Embryonic facial prominence (tissue), 1 donor: ENCODE results near the gene GCGR.

ENCODE experiments used
- DNase-seq: peaks from one replicate; pipeline ENCODE4 v3.0.0-alpha.2; 2016; ENCODE audit errors: extremely low spot score

The GCGR gene

DNA sequence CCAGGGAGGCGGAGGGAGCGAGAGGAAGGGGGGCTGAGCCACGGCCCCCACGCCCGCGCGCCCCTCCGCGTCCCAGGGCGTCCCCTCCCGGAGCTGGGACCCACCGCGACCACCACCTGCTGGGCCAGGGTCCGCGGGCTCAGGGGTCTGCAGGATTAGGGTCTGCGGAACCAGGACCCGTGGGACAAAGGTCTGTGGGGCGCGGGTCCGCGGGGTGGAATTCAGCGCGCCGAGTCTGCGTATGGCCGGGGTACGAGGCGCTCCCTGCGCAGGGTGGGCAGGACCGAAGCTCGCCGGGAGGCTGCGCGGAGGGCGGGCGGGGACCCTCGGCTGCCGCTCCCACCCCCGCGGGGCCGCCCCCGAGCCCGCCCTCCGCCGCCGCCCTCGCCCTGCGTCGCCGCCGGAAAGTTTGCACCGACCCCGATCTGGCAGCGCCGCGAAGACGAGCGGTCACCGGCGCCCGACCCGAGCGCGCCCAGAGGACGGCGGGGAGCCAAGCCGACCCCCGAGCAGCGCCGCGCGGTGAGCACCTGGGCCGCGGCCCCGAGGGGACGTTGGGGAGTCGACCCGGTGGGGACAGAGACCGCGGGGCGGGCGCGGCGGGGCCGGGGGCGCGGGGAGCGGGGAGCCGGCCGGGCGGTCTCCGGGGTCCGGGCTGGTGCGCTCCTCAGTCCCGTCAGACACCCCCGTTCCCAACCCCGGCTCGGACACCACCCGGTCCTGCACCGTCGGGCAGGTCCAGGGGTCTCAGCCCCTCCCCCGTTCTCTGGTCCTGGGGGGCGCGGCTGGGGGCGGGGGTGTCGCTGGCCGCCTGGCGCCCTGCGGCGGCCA is at the start of gene GCGR:
Gene GCGR (plus strand): TSS at position 423 of the 831 bp plus-strand sequence. CDS start 4,869 bp downstream, outside the sequence.
- no peak for DNase-seq

- no peak for DNase-seq
Measured at GRCh38 chr17:81792675-81793615, 11.0 kb upstream of the GCGR start.

GRCh38 chr17:81794074-81794476 is 9.9 kb upstream of the GCGR start:
- DNase-seq, result no peak

DNA sequence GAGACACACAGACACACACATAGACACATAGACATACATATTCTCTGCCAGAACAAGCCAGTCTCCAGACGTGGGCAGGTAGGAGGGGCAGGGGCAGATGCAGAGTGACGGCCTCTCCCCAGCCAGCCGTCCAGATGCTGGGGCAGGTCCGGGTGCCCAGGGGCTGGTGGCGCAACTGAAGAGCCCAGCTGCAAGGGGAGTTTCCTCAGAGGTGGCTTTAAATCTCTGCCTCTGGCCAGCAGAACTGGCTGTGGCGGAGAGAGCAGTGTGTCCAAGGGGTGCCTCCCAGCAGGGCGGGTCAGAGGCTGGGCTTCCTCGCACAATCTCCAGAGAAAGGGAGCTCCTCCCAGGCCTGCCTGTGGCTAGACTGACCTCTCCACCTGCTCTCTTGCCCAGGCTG is 9.4 kb upstream of the GCGR start:
- no peak for DNase-seq

- DNase-seq, result no peak
Measured at GRCh38 chr17:81801327-81801726, 2.6 kb upstream of the GCGR start.

GRCh38 chr17:81802048-81802758 is 1.7 kb upstream of the GCGR start:
- DNase-seq, result no peak

GRCh38 chr17:81802856-81803643 is 900 bp upstream of the GCGR start:
- DNase-seq, result no peak

GRCh38 chr17:81804559-81805399 is 829 bp downstream of the GCGR start:
- no peak for DNase-seq

- no peak for DNase-seq
Measured at GRCh38 chr17:81805707-81806460, 1.9 kb downstream of the GCGR start.

DNA sequence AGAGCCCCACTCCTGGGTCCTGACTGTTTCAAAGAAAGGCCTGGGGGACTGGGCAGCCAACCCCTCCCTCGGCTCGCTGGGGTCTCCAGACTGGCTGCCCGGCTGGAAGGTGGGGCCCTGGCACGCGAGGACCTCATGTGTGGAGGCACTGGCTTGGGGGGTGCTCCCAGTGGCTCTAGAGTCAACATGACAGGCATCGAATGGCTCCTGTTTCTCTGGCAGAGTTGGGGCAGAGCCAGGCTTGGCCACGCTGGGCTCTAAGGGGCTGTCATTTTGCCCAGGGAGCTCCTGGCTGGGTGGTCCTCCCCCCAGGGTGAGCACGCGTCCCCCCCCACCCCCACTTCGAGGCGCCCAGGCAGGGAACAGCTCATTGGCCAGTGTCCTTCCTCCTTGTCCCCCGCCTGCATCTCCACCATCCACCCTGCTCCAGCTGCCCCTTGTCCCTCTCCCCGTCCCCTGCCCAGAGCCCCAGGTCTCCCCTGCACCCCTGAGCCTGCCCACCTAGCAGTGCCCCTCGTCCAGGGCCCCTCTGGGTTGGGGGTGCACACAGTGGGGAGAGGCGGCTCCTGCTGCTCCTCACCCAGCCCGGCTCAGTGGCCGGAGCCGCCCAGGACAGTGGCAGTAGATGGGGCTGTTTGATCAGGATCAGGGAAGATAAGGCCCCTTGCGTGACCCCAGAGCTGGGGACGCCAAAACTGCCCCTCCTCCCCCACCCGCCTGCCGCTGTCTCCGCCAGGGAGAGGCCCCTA is 2.7 kb downstream of the GCGR start:
- no peak for DNase-seq

DNA sequence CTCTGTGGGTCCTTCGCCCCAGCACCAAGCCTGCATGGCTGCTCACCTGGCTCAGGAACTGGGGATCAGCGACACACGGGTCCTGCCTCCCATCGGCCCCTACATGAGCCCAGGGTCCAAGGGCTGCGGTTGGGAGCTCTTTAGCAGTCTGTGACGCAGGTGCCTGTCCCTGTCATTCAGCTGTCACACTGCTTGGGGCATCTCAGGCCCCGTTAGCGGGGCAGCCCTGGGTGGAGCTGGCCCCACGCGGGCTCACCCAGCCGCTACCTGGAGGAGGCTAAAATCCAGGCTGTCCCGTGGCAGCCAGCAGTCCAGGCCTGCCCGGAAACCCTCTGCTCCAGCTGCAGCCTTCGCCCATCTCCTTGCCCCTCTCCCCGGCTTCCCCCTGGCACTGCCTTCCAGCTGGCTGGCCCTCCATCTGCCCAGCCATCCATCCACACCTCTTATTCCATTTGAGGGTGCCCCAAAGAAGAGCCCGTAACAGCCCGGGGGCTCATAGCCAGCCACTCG is 3.3 kb downstream of the GCGR start:
- DNase-seq, result no peak

DNA sequence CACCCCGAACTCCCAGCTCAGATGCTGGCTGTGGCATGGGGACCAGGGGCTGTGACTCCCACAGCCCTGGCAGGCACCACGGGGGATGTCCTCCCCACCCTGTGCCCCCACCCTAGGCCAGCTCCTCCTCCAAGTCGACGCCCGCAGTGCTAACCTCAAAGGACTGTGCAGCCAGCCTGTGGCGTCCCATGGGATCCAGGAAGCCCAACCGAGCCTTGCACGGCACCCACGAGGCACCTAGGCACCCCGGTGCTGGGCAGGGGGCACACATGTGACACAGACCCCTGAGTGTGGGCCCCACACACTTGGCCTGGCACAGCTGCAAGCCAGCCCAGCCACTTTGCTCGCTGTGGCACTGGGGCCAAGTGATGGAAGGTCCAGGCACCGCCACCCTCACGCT is 3.9 kb downstream of the GCGR start:
- no peak for DNase-seq

DNA sequence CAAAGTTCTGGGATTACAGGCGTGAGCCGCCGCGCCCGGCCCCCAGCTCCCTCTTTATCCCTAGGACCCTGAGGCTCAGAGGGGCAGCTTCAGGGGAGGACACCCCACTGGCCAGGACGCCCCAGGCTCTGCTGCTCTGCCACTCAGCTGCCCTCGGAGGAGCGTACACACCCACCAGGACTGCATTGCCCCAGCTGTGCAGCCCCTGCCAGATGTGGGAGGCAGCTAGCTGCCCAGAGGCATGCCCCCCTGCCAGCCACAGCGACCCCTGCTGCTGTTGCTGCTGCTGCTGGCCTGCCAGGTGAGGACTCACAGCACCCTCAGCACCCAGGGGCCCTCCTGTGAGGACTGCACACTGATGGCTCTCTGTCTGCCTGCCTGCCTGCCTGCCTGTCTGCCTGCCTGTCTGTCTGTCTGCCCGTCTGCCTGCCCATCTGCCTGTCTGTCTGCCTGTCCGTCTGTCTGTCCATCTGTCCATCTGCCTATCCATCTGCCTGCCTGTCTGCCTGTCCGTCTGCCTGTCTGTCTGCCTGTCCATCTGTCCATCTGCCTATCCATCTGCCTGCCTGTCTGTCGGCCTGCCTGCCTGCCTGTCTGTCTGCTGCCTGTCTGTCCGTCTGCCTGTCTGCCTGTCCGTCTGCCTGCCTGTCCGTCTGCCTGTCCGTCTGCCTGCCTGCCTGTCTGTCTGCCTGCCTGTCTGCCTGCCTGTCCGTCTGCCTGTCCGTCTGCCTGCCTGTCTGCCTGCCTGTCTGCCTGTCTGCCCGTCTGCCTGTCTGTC is 5.0 kb downstream of the GCGR start:
- DNase-seq, result no peak

GRCh38 chr17:81809556-81809998 is 5.6 kb downstream of the GCGR start:
- no peak for DNase-seq

DNA sequence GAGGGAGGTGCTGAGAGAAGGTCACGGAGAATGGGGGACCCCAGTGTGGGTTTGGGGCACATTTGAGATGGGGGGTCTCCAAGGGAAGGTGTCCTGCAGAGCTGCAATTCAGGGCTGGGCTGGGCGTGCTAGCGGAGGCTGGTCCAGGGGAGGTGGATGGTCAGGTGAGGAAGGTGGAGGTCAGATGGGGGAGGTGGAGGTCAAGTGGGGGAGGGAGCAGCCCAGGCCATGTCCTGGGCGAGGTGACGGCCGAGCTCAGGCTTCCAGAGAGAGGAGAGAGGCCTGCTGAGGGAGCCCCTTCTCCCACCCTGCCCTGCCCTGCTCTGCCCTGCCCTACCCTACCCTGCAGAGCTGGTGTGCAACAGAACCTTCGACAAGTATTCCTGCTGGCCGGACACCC is 6.5 kb downstream of the GCGR start:
- no peak for DNase-seq

GRCh38 chr17:81810892-81811704 is 7.1 kb downstream of the GCGR start:
- DNase-seq, result no peak
